Cardiac fibroblast (primary cell): Measurements from ENCODE around the gene GABPB1.

Source experiments
- DNase-seq, 2 donors: peaks; one replicate each; pipeline versions ENCODE4 v3.0.0 to v3.0.0-alpha.2; 2010; ENCODE audit warnings: low read depth in 2 of 2
- H3K4me3 ChIP-seq, 2 donors: replicated peaks in 1 of 2; 1 replicate in 1 of 2; 2 replicates in 1 of 2; pipeline ENCODE4 v1.5.1; 2011; ENCODE audit warnings: low read depth in 2 of 2, low read length in 2 of 2, mild to moderate bottlenecking in 2 of 2, moderate library complexity in 1 of 2
- TF ChIP-seq, protein P1 (sequence below): IDR thresholded peaks from one replicate; pipeline ENCODE4 v1.5.1; 2011; ENCODE audit warnings: low read depth, mild to moderate bottlenecking, low read length, inconsistent platforms

The GABPB1 gene

DNA sequence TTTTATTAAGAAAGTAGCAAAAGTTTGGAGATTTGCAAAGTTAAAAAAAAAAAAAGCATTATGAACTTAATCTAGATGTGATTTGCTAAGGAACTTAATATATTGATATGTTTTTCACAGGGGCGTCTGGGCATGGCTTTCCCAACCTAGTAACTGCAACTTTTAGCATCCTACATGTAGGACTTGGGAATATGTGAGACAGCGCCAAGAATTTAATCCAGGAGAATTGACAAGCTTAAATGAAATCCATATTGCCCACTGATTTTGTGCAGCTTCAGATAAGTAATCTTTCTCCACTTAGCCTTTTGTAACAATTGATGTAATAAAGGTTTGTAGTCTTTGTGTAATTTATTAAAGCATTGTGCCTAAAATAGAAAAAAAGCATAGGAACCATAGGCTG is 982 bp upstream of the GABPB1 start:
- peak overlapping the region; percentile 78 to 80 for H3K4me3 ChIP-seq
- TF ChIP-seq, protein P1, sequence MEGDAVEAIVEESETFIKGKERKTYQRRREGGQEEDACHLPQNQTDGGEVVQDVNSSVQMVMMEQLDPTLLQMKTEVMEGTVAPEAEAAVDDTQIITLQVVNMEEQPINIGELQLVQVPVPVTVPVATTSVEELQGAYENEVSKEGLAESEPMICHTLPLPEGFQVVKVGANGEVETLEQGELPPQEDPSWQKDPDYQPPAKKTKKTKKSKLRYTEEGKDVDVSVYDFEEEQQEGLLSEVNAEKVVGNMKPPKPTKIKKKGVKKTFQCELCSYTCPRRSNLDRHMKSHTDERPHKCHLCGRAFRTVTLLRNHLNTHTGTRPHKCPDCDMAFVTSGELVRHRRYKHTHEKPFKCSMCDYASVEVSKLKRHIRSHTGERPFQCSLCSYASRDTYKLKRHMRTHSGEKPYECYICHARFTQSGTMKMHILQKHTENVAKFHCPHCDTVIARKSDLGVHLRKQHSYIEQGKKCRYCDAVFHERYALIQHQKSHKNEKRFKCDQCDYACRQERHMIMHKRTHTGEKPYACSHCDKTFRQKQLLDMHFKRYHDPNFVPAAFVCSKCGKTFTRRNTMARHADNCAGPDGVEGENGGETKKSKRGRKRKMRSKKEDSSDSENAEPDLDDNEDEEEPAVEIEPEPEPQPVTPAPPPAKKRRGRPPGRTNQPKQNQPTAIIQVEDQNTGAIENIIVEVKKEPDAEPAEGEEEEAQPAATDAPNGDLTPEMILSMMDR: no peak
- peak in 1 of 2 donors; percentile 32 for DNase-seq

DNA sequence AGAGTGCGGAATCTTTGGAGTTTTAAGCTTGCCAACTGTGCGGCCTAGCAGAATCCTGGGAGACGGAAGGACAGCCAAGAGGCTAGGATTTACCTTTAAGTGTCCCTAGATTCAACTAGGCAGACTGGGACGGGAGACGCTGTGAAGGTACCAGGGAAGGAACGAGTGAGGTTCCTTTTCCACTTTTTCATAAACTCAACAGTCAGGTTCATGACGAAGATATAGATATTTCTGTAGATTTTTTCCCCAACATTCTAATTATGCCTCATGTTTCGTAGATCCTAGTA is 564 bp upstream of the GABPB1 start:
- no peak for DNase-seq
- peak overlapping the region; percentile 78 to 80 for H3K4me3 ChIP-seq
- TF ChIP-seq, protein P1: no peak

DNA sequence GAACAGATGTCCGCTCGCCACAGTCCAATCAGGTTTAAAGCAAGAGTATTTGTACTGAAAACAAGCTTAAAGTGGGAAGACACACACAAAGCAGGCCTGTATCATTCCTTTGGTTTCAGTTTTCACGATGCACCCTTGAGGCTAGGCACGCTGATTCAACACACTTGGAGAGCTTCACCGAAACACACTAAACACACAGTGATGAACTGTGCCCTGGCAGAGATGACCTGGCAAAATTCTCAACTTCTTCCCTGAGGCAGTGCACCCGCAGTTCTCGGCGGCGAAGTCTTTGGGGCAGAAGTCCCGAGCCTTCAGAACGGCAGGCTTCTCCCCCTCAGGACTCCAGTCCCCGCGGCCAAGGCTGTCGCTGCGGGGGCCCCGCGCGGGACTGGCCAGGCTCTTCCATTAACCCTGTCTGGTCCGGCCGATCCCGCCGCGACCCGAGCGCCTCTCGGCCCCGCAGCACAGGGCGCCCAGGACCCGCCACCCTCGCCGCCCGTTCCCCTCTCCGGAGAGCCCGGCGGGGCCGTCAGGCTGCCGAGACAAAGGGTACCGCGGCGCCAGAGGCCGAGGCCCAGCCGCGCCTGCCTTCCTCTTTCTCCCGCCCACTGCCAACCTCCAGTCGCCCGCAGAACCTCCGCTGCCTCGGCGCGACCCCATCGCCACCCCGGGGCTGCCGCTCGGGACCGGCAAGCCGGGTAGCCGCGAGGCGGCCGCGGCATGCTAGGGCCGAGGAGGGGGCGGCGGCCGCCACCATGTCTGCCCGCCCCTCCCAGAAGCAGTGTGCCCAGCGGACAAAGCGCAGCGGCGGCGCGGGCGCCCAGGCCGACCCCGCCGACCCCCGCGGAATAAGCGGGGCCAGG is 792 bp downstream of the GABPB1 start:
- peak; percentile 88 to 89 for DNase-seq
- TF ChIP-seq, protein P1: no peak
- peak overlapping the region; percentile 78 to 80 for H3K4me3 ChIP-seq

DNA sequence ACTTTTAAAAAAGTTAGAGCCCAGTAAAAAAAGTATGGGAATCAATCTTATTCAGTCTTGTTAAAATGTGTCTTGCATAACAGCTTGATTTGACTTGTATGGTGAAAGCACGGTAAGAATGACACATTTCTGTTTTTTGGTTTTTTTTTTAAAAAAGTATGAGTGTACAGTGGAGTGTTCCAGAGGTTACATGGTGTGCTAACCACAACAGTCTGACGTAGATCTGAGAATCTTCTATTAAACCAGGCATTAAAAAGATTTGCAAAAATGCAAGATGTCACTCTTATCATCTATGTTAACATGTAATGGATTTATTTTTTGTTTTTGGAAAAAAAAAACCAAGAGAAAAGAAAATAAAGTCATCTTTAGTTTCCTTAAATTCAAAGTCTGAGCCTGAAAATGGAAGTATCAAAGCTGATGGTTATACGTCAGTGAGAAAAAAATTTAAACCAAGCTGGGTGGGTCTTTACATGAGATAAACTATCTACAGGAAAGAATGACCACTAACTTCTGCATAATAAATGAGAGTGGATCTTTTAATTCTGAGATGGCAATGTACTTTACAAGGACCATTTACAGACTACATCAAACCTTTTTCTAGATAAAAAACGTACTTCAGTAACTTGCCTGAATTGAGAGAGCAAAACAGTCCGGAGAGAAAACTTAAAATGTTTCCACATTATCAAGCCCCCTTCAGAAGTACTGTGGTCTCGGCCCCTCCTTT is 1.6 kb downstream of the GABPB1 start:
- peak overlapping the region; percentile 78 to 80 for H3K4me3 ChIP-seq
- TF ChIP-seq, protein P1: no peak
- peak; percentile 81 to 95 for DNase-seq

DNA sequence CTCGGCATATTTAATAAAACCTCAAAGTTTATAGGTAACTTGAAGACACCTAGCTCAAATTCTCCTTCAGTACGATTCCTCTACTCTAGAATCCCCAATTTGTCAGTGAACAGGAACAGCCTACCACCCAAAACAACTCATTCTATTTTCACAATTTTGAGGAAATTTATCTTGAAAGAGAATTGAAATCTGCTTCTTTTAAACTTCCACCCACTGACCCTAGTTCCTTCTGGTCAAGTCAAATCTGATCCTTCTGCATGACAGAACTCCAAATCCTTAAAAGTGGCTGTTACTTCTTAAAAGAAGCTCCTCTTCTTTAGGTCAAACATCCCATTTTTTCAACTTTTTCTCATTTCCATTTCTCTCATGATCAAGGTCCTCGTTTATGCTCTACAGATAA is 4.4 kb downstream of the GABPB1 start:
- TF ChIP-seq, protein P1: no peak
- H3K4me3 ChIP-seq: no peak overlapping the region
- DNase-seq: no peak

DNA sequence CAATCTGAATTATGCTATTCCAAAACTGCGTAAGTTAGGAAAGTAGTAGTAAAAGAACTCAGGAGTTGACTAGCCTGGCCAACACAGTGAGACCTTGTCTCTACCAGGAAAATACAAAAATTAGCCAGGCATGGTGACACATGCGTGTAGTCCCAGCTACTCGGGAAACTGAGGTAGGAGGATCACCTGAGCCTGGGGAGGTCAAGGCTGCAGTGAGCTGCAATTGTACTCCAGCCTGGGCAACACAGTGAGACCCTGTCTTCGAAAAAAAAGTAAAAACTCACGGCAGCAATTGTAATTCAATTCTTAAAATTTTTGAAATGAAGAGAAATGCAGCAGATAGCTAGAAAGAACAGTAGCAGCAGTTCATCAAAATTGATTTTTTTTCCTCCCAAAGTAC is 9.7 kb downstream of the GABPB1 start:
- no peak for DNase-seq
- H3K4me3 ChIP-seq: no peak overlapping the region
- TF ChIP-seq, protein P1: no peak
